ENCODE results near the gene ZNF837. TPM values are rescaled to one million over a fixed set of nuclear protein-coding genes. Genes with fewer than 3 reads are reported as not detected.

ZNF837 gene
- total and polyA plus RNA-seq, 2 of the 13 experiments (the other 11 are each of a cell fraction or from before 2014, with no cell fraction given): 0.29 to 1.3 TPM

DNA sequence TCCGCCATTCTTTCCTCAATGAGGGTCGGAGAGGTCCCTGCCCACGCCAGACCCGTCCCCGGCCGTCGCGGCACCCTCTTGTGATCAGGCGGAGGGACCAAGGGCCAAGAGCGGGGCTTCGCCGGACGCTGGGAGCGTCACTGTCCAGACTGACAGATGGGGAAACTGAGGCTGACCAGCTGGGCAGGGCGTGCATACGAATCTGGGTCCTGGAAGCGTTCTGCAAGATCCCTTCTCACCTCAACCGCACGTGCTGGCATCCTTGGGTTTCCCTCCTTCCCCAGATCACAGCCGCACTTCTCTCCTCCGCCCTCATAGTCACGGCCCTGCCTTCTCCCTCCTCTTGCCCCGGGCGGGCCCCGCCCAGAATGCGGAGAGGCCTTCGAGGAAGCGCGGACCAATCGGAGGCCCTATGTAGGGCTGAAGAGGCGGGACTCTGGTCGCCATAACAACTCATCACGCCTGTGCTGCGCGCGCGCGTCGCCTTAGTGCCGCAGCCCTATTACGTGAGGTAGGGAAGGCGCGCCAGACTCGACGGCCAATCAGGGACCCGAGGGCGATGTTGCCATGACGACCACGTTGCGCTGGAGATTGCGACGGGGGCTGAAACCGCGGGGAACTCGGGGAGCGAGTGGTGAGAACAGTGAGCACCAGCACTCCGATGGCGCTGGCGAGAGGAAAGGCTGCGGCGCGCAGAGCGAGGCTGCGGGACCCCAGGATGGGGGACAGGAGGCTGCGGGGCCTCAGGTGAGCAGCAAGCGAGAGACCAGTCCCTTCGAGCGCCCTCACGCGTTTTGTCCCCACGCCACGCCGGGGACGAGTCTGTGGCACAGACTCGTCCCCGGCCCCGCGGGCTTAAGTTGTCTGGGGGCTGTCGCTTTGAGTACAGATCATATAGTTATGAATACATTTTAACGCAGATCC lies 20.3 kb upstream of the ZNF837 start (continued):
- TF ChIP-seq, protein P1, sequence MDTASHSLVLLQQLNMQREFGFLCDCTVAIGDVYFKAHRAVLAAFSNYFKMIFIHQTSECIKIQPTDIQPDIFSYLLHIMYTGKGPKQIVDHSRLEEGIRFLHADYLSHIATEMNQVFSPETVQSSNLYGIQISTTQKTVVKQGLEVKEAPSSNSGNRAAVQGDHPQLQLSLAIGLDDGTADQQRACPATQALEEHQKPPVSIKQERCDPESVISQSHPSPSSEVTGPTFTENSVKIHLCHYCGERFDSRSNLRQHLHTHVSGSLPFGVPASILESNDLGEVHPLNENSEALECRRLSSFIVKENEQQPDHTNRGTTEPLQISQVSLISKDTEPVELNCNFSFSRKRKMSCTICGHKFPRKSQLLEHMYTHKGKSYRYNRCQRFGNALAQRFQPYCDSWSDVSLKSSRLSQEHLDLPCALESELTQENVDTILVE (CRISPR knock-in tag; IDR thresholded peaks at IDR 0.05): no peak
- peak; percentile 69 for TF ChIP-seq CSRNP1 (CRISPR knock-in tag; IDR thresholded peaks at IDR 0.05)
- no peak for TF ChIP-seq HNRNPUL1 (IDR thresholded peaks at IDR 0.05; ENCODE audit: low read depth, low read length)
- TF ChIP-seq SNAI1 (CRISPR knock-in tag; IDR thresholded peaks at IDR 0.05; ENCODE audit: borderline replicate concordance): no peak
- TF ChIP-seq ZNF33A (CRISPR knock-in tag; IDR thresholded peaks at IDR 0.05; ENCODE audit: borderline replicate concordance): no peak
- TF ChIP-seq KDM1A (CRISPR knock-in tag; IDR thresholded peaks at IDR 0.05): no peak
- TF ChIP-seq RXRA (CRISPR knock-in tag; IDR thresholded peaks at IDR 0.05): no peak
- TF ChIP-seq RFX5 (IDR thresholded peaks at IDR 0.05; ENCODE audit: low read depth, low read length): peak; percentile 98
- no peak; a peak in 1 of 4 replicates for TF ChIP-seq REST (IDR thresholded peaks at IDR 0.05; ENCODE audit: borderline replicate concordance in 1 of 2, low read depth in 1 of 2, low read length in 2 of 2)
- no peak for TF ChIP-seq ZNF460 (CRISPR knock-in tag; IDR thresholded peaks at IDR 0.05; ENCODE audit: borderline replicate concordance)
- no peak for TF ChIP-seq FOXM1 (CRISPR knock-in tag; IDR thresholded peaks at IDR 0.05)
- TF ChIP-seq, protein P2, sequence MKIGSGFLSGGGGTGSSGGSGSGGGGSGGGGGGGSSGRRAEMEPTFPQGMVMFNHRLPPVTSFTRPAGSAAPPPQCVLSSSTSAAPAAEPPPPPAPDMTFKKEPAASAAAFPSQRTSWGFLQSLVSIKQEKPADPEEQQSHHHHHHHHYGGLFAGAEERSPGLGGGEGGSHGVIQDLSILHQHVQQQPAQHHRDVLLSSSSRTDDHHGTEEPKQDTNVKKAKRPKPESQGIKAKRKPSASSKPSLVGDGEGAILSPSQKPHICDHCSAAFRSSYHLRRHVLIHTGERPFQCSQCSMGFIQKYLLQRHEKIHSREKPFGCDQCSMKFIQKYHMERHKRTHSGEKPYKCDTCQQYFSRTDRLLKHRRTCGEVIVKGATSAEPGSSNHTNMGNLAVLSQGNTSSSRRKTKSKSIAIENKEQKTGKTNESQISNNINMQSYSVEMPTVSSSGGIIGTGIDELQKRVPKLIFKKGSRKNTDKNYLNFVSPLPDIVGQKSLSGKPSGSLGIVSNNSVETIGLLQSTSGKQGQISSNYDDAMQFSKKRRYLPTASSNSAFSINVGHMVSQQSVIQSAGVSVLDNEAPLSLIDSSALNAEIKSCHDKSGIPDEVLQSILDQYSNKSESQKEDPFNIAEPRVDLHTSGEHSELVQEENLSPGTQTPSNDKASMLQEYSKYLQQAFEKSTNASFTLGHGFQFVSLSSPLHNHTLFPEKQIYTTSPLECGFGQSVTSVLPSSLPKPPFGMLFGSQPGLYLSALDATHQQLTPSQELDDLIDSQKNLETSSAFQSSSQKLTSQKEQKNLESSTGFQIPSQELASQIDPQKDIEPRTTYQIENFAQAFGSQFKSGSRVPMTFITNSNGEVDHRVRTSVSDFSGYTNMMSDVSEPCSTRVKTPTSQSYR (CRISPR knock-in tag; IDR thresholded peaks at IDR 0.05; ENCODE audit: borderline replicate concordance): no peak
- TF ChIP-seq MAFK (conservative IDR thresholded peaks at IDR 0.05 in 1 of 2, IDR thresholded peaks at IDR 0.05 in 1 of 2; ENCODE audit: low read length in 2 of 2): no peak
- TF ChIP-seq ELF3 (CRISPR knock-in tag; IDR thresholded peaks at IDR 0.05): no peak
- TF ChIP-seq PATZ1 (CRISPR knock-in tag; IDR thresholded peaks at IDR 0.05): peak; percentile 64; the same call in 1 of the 2 replicates
